BLaER1 treated with 17β-estradiol and CSF1 and Interleukin-3, amounts not matched to agents 10 nM and 100 nM (cell line): Measurements from ENCODE around the gene PINK1.
"Not testable (repeated sequence)": the region's sequence is repeated elsewhere in the genome, so short reads cannot be mapped to it uniquely, and the experiment has no call there.

Source experiments
- H3K27ac ChIP-seq, 11 experiments: shearing (Covaris generic); formaldehyde crosslinking; 2 replicates each; pipeline ENCODE4 v1.8.1; 2022
- H3K27me3 ChIP-seq, 11 experiments: shearing (Covaris generic); formaldehyde crosslinking; 2 replicates each; pipeline ENCODE4 v1.8.1; 2022
- H3K36me3 ChIP-seq, 11 experiments: shearing (Covaris generic); formaldehyde crosslinking; 2 replicates each; pipeline ENCODE4 v1.8.1; 2022
- H3K4me1 ChIP-seq, 10 experiments: shearing (Covaris generic); formaldehyde crosslinking; 2 replicates each; pipeline ENCODE4 v1.8.1; 2022
- H3K4me2 ChIP-seq, 11 experiments: shearing (Covaris generic); formaldehyde crosslinking; 2 replicates each; pipeline ENCODE4 v1.8.1; 2022
- H3K4me3 ChIP-seq, 10 experiments: shearing (Covaris generic); formaldehyde crosslinking; 2 replicates each; pipeline ENCODE4 v1.8.1; 2022
- H3K9ac ChIP-seq, 11 experiments: shearing (Covaris generic); formaldehyde crosslinking; 2 replicates each; pipeline ENCODE4 v1.8.1; 2022
- H3K9me3 ChIP-seq, 11 experiments: shearing (Covaris generic); formaldehyde crosslinking; replicated peaks in 1 of 11; 2 replicates each; pipeline ENCODE4 v1.8.1; 2022
- H4K20me1 ChIP-seq, 11 experiments: shearing (Covaris generic); formaldehyde crosslinking; 2 replicates each; pipeline ENCODE4 v1.8.1; 2022
- Cebpa-rat ChIP-seq, 11 experiments: shearing (Covaris generic); IDR thresholded peaks; 2 replicates each; pipeline ENCODE4 v1.8.1; 2022

PINK1 gene

DNA sequence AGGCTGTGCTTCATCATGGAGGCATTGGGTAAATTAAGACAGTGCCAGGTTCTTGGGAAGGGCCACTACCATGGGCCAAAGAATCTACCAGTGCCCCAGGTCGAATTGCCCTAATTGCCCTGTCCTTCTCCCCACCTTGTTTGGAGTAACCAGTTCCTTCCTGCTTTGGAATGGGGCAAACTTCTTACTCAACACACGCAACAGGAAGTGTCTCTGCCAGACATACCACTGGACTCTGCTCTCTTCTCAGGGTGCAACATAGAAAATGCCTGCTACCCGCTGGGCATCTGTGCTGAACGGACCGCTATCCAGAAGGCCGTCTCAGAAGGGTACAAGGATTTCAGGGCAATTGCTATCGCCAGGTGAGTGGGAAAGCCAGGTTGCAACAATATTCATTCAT, 28.6 kb upstream of the PINK1 start:
- no peaks in the 10 kb centered on the region for H3K36me3 ChIP-seq
- no peak overlapping the region for H3K9ac ChIP-seq
- TF ChIP-seq Cebpa-rat (IDR thresholded peaks at IDR 0.05): no peak

DNA sequence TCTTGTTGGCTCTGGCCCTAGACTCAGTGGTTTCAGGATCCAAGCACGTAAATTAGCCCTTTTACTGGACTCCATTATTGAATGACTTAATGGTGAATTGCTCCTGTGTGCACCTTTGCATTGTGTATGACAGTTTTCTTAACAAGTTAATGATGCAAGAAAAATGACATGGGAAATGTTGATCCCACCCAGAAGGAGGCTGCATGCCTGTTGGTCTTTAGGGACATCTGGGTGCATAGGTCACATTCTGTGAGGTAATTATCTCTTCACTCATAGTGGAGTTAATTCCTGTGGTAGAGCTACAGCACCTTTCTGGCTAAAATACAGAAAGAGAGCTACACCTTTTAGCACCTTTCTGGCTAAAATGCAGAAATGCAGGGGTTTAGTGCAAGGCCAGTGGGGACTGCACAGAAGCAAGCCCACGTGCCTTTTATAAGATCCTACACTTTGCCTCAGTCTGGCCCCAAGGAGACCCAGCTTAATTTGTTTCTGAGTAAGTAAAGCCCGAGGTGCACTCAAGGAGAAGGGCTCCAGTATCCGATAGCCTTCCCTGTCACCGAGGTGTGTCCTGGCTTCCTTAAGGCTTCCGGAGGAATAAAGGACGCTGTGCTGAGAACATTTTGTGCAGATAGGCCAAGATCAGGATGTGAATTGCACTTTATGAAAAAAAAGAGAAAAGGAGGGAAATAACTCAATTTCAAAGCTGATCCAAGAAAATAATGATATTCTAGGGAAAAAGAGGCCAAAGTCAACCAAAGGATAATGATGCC, 26.3 kb upstream of the PINK1 start:
- H3K9me3 ChIP-seq, H3K36me3 ChIP-seq, H3K27me3 ChIP-seq, H3K27ac ChIP-seq, H3K4me2 ChIP-seq, H3K9ac ChIP-seq, H3K4me3 ChIP-seq, H4K20me1 ChIP-seq: not testable (repeated sequence)
- peaks cover 0 to 21% (median 8%) of the 10 kb centered on the region in 10 experiments; a peak in 11 of 20 replicates for H3K4me1 ChIP-seq

More for the DNA sequence above, 28.6 kb upstream of the PINK1 start:
- peaks cover 0 to 34% (median 8%) of the 10 kb centered on the region in 10 experiments; a peak in 11 of 20 replicates for H3K4me1 ChIP-seq
- peak overlapping the region in 6 of 11 experiments; percentile 27 to 77 (median 60); a peak in 13 of 22 replicates for H3K4me2 ChIP-seq
- peak overlapping the region in 3 of 11 experiments; percentile 21 to 53 (median 32); a peak in 5 of 22 replicates for H3K27ac ChIP-seq
- H3K27me3 ChIP-seq: no peaks in the 10 kb centered on the region
- no peaks in the 10 kb centered on the region; a peak in 1 of 22 replicates for H4K20me1 ChIP-seq
- H3K9me3 ChIP-seq: peaks cover 0 to 9% (median 0%) of the 10 kb centered on the region in 11 experiments; a peak in 6 of 22 replicates
- H3K4me3 ChIP-seq: no peak overlapping the region

DNA sequence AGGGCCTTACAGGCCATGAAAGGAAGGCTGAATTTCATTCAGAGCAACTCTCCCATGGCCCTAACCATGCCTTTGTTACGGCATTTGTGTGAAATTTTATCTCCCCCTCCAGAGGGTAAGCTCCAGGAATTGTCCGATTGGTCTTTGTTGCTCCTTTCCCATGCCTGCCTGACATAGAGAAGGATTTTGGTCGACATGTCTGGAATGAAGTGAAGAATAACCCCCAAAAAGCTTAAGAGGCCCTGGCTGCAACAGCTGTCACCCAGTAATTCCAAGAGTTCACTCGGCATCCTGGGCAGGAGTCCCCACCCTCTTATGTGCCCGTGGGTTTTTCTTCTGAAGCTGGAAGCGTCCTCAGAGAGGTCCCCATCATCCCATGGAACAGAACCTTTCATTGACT, 23.7 kb upstream of the PINK1 start:
- no peak overlapping the region for H3K4me2 ChIP-seq
- peaks cover 0 to 15% (median 4%) of the 10 kb centered on the region in 10 experiments; a peak in 11 of 20 replicates for H3K4me1 ChIP-seq
- H3K27ac ChIP-seq: no peak overlapping the region
- H3K36me3 ChIP-seq: no peaks in the 10 kb centered on the region
- H3K9me3 ChIP-seq: no peaks in the 10 kb centered on the region
- H3K9ac ChIP-seq: no peak overlapping the region
- H3K4me3 ChIP-seq: no peak overlapping the region
- no peak for TF ChIP-seq Cebpa-rat (IDR thresholded peaks at IDR 0.05)
- no peaks in the 10 kb centered on the region for H3K27me3 ChIP-seq
- H4K20me1 ChIP-seq: no peaks in the 10 kb centered on the region; a peak in 1 of 22 replicates

DNA sequence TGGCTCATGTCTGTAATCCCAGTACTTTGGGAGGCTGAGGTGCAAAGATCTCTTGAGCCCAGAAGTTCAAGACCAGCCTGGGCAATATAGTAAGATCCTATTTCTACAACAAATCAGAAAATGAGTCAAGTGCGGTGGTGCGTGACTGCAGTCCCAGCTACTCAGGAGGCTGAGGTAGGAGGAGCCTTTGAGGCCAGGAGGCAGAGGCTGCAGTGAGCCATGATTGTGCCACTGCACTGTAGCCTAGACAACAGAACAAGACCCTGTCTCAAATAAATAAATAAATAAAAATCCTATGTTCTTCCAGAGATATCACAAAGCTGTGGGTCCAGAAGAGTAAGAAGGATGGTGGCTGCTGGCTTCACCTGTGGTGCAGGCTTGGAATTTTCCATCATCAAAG, 22.3 kb upstream of the PINK1 start:
- no peak overlapping the region for H3K9ac ChIP-seq
- H4K20me1 ChIP-seq: no peaks in the 10 kb centered on the region; a peak in 1 of 22 replicates
- no peaks in the 10 kb centered on the region for H3K9me3 ChIP-seq
- no peak for TF ChIP-seq Cebpa-rat (IDR thresholded peaks at IDR 0.05)
- no peaks in the 10 kb centered on the region for H3K27me3 ChIP-seq
- no peak overlapping the region for H3K27ac ChIP-seq
- no peak overlapping the region for H3K4me2 ChIP-seq
- no peaks in the 10 kb centered on the region for H3K36me3 ChIP-seq
- peaks cover 0 to 8% (median 0%) of the 10 kb centered on the region in 10 experiments; a peak in 3 of 20 replicates for H3K4me1 ChIP-seq
- H3K4me3 ChIP-seq: no peak overlapping the region

DNA sequence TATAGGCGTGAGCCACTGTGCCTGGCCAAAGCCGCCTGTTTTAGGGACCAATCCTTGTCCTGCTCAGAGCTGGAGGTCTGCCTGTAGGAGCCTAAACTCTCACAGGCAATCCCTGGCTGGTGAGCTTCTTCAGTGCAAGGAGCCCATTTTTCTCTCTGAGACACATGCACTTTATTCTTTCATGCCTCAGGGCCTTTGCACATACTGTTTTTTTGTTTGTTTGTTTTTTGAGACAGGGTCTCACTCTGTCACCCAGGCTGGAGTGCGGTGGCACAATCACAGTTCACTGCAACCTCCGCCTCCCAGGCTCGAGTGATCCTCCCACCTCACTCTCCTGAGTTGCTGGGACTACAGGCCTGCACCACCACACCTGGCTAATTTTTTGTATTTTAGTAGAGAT, 21.6 kb upstream of the PINK1 start:
- H3K4me1 ChIP-seq: peaks cover 0 to 8% (median 0%) of the 10 kb centered on the region in 10 experiments; a peak in 3 of 20 replicates
- no peaks in the 10 kb centered on the region for H3K36me3 ChIP-seq
- no peaks in the 10 kb centered on the region for H3K9me3 ChIP-seq
- no peak for TF ChIP-seq Cebpa-rat (IDR thresholded peaks at IDR 0.05)
- no peak overlapping the region for H3K4me2 ChIP-seq
- no peaks in the 10 kb centered on the region; a peak in 1 of 22 replicates for H4K20me1 ChIP-seq
- no peak overlapping the region for H3K4me3 ChIP-seq
- no peak overlapping the region for H3K27ac ChIP-seq
- no peaks in the 10 kb centered on the region for H3K27me3 ChIP-seq
- H3K9ac ChIP-seq: no peak overlapping the region

DNA sequence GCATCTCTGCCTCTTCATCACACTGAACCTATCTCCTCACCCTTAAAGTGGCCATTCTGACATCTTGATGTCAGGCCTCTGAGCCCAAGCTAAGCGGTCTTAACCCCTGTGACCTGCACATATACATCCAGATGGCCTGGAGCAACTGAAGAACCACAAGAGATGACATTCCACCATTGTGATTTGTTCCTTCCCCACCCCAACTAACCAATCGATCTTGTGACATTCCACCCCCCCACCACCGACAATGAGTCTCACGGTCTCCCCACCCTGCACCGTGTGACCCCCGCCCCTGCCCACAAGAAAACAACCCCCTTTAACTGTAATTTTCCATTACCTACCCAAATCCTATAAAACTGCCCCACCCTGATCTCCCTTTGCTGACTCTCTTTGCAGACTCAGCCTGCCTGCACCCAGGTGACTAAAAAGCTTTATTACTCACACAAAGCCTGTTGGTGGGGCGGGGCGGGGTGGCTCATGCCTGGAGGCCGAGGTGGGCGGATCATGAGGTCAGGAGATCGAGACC, 21.0 kb upstream of the PINK1 start:
- Histone ChIP-seq H3K4me3 (no peak overlapping the region), H3K27me3 (no peaks in the 10 kb centered on the region), H3K27ac (no peak overlapping the region), H3K4me1 (peaks cover 0 to 8% (median 0%) of the 10 kb centered on the region in 10 experiments; a peak in 3 of 20 replicates), H3K9ac (no peak overlapping the region), H3K36me3 (no peaks in the 10 kb centered on the region), H3K4me2 (no peak overlapping the region), H3K9me3 (no peaks in the 10 kb centered on the region), H4K20me1 (no peaks in the 10 kb centered on the region; a peak in 1 of 22 replicates)
- TF ChIP-seq Cebpa-rat (IDR thresholded peaks at IDR 0.05): no peak

DNA sequence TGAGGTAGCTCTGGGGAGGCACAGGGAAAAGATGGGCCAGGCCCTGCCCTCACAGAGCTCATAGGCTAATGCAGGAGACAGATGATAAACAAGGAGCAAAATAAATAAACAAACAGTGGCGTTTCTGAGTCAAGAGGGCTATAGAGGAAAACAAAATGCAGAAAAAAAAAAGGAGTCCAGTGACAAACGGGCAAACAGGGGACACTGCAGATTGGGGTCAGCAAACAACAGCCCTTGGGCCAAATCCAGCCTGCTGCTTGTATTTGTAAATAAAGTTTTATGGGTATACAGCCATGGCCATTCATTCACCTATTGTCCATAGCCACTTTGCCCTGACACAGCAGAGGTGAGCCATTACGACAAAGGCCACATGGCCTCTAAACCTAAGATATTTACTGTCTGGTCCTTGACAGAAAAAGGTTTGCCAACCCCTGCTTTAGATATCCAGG, 19.1 kb upstream of the PINK1 start:
- Histone ChIP-seq H3K4me2 (peak overlapping the region in 1 of 11 experiments; percentile 29; a peak in 1 of 22 replicates), H3K9ac (no peak overlapping the region), H3K27me3 (no peaks in the 10 kb centered on the region), H3K4me1 (peaks cover 0 to 8% (median 0%) of the 10 kb centered on the region in 10 experiments; a peak in 3 of 20 replicates), H3K36me3 (no peaks in the 10 kb centered on the region), H3K9me3 (no peaks in the 10 kb centered on the region), H4K20me1 (no peaks in the 10 kb centered on the region), H3K4me3 (no peak overlapping the region), H3K27ac (no peak overlapping the region)
- TF ChIP-seq Cebpa-rat (IDR thresholded peaks at IDR 0.05): no peak

DNA sequence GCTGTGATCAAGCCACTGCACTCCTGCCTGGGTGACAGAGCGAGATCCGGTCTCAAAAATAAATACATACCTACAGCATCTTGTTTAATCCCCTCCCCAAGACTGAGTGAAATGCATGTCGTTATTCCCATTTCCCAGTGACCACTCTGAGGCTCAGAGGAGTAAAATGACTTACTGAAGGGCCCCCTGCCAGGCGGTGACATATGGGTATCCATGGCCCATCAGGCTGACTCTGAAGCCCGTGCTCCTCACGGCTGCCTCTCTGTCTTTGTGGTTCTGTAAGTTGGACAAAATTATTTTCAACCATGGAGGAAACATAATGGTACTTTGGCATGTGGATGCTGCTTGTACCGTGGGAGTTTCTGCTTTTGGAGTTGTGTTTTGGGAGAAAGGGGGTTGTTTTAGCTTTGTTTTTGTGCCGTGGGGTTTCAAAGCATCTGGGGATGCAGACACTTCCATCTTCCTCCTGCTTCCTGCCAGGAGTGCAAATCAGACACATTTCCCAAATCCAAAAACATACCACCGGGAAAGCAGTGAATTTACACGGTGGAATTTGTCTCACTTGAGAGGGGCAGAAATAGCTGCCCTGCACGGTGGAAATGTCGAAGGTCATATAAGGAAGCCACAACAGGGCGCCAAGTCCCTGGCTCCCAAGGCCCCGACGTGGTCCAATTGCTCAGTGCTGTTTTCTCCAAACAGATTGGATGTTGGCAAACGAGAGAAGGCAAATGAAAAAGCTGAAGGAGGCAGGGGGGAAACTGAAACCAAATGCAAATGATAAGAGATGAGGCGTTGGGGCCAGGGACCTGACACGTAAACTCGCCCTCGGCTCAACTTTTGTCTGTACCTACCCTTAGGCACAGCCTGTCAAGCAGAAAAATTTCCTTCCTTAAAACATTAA, 17.1 kb upstream of the PINK1 start:
- Histone ChIP-seq H3K4me3 (no peak overlapping the region), H3K4me2 (no peak overlapping the region), H3K9me3 (no peaks in the 10 kb centered on the region), H4K20me1 (no peaks in the 10 kb centered on the region), H3K36me3 (no peaks in the 10 kb centered on the region), H3K27ac (no peak overlapping the region), H3K27me3 (no peaks in the 10 kb centered on the region), H3K4me1 (peaks cover 0 to 8% (median 0%) of the 10 kb centered on the region in 10 experiments; a peak in 3 of 20 replicates), H3K9ac (no peak overlapping the region)
- TF ChIP-seq Cebpa-rat (IDR thresholded peaks at IDR 0.05): no peak
